Loucy (cell line): ENCODE measurements around the gene TXNDC17.

Experiments
- H2AFZ ChIP-seq: fragments of 200-600 bp; sonication (generic); 2 replicates; pipeline ENCODE4 v1.6.0; 2016; ENCODE audit warnings: antibody characterized with exemption, mild to moderate bottlenecking, low read length, moderate library complexity
- H3F3A ChIP-seq: fragments of 200-600 bp; 2 replicates; pipeline ENCODE4 v1.6.0; 2016; ENCODE audit warnings: antibody characterized with exemption, low read depth, mild to moderate bottlenecking
- H3K27me3 ChIP-seq: fragments of 200-600 bp; sonication (generic); 2 replicates; pipeline ENCODE4 v1.6.1; 2014; ENCODE audit warnings: low read length, mild to moderate bottlenecking; ENCODE audit not compliant: insufficient read depth, poor library complexity, severe bottlenecking
- H3K36me3 ChIP-seq: fragments of 200-600 bp; sonication (generic); 2 replicates; pipeline ENCODE4 v1.6.1; 2016; ENCODE audit warnings: low read length; ENCODE audit not compliant: insufficient read depth
- H3K4me1 ChIP-seq: fragments of 200-600 bp; sonication (generic); 2 replicates; pipeline ENCODE4 v1.5.1; 2014; ENCODE audit warnings: low read length, mild to moderate bottlenecking; ENCODE audit not compliant: insufficient read depth, poor library complexity, severe bottlenecking
- H3K4me2 ChIP-seq: fragments of 200-600 bp; sonication (generic); 2 replicates; pipeline ENCODE4 v1.6.0; 2014; ENCODE audit warnings: antibody characterized with exemption, low read length, low read depth, mild to moderate bottlenecking; ENCODE audit not compliant: poor library complexity, severe bottlenecking
- H3K4me3 ChIP-seq: fragments of 200-600 bp; sonication (generic); 2 replicates; pipeline ENCODE4 v1.5.1; 2014; ENCODE audit warnings: low read length, mild to moderate bottlenecking, mixed read lengths; ENCODE audit not compliant: poor library complexity, severe bottlenecking
- H3K79me2 ChIP-seq: fragments of 200-600 bp; sonication (generic); 2 replicates; pipeline ENCODE4 v1.6.1; 2014; ENCODE audit warnings: low read length; ENCODE audit not compliant: insufficient read depth
- H3K9ac ChIP-seq: fragments of 200-600 bp; sonication (generic); 2 replicates; pipeline ENCODE4 v1.6.0; 2014; ENCODE audit warnings: mild to moderate bottlenecking, low read depth, low read length, moderate library complexity; ENCODE audit not compliant: poor library complexity, severe bottlenecking
- H3K9me2 ChIP-seq: fragments of 200-600 bp; sonication (generic); replicated peaks from 2 replicates; pipeline ENCODE4 v1.6.1; 2016; ENCODE audit warnings: low read depth, low read length, mixed read lengths
- H3K9me3 ChIP-seq: fragments of 200-600 bp; sonication (generic); 2 replicates; pipeline ENCODE4 v1.6.1; 2014; ENCODE audit warnings: mild to moderate bottlenecking, antibody characterized with exemption, low read length, low read depth; ENCODE audit not compliant: insufficient read depth
- H4K20me1 ChIP-seq: fragments of 200-600 bp; sonication (generic); 2 replicates; pipeline ENCODE4 v1.6.0; 2014; ENCODE audit warnings: antibody characterized with exemption, low read length, mild to moderate bottlenecking; ENCODE audit not compliant: insufficient read depth, poor library complexity, severe bottlenecking
- CTCF ChIP-seq: fragments of 200-600 bp; sonication (generic); conservative IDR thresholded peaks from 2 replicates; pipeline ENCODE4 v1.5.1; 2014; ENCODE audit warnings: mild to moderate bottlenecking, antibody characterized with exemption, low read length
- EZH2phosphoT487 ChIP-seq: fragments of 200-600 bp; IDR thresholded peaks from 2 replicates; pipeline ENCODE4 v1.6.1; 2018; ENCODE audit warnings: antibody characterized with exemption, mild to moderate bottlenecking, moderate library complexity, borderline replicate concordance

TXNDC17 gene

GRCh38 chr17:6642592-6642991 is 1.7 kb downstream of the TXNDC17 start:
- no peaks in the 10 kb centered on the region for H3K27me3 ChIP-seq
- H4K20me1 ChIP-seq: peaks cover 25% of the 10 kb centered on the region
- no peaks in the 10 kb centered on the region for H3F3A ChIP-seq
- peak overlapping the region; percentile 24 for H3K9ac ChIP-seq
- H3K4me3 ChIP-seq: peak overlapping the region; percentile 88
- TF ChIP-seq CTCF: no peak
- TF ChIP-seq EZH2phosphoT487: no peak
- H2AFZ ChIP-seq: no peak overlapping the region
- H3K36me3 ChIP-seq: peaks cover 16% of the 10 kb centered on the region; the same call in 1 of the 2 replicates
- peak overlapping the region; percentile 87 for H3K4me2 ChIP-seq
- H3K9me3 ChIP-seq: no peaks in the 10 kb centered on the region
- peaks cover 50% of the 10 kb centered on the region for H3K79me2 ChIP-seq
- H3K9me2 ChIP-seq: no peaks in the 10 kb centered on the region
- peaks cover 26% of the 10 kb centered on the region for H3K4me1 ChIP-seq

GRCh38 chr17:6643451-6644125 is 2.7 kb downstream of the TXNDC17 start:
- Histone ChIP-seq H2AFZ (no peak overlapping the region), H3K36me3 (peaks cover 16% of the 10 kb centered on the region; the same call in 1 of the 2 replicates), H3K9me3 (no peaks in the 10 kb centered on the region), H3K27me3 (no peaks in the 10 kb centered on the region), H3K4me3 (no peak overlapping the region), H3K4me2 (no peak overlapping the region), H3K79me2 (peaks cover 54% of the 10 kb centered on the region), H4K20me1 (peaks cover 34% of the 10 kb centered on the region), H3K4me1 (peaks cover 31% of the 10 kb centered on the region), H3K9ac (peak overlapping the region; percentile 24), H3K9me2 (no peaks in the 10 kb centered on the region), H3F3A (no peaks in the 10 kb centered on the region)
- TF ChIP-seq EZH2phosphoT487 (no peak), CTCF (no peak)

- peaks cover 16% of the 10 kb centered on the region; the same call in 1 of the 2 replicates for H3K36me3 ChIP-seq
- H3K4me1 ChIP-seq: peaks cover 19% of the 10 kb centered on the region
- H3K9me2 ChIP-seq: no peaks in the 10 kb centered on the region
- peaks cover 39% of the 10 kb centered on the region for H4K20me1 ChIP-seq
- peaks cover 4% of the 10 kb centered on the region for H3F3A ChIP-seq
- TF ChIP-seq EZH2phosphoT487: no peak
- TF ChIP-seq CTCF: peak; percentile 68
- H3K9me3 ChIP-seq: no peaks in the 10 kb centered on the region
- H3K9ac ChIP-seq: no peak overlapping the region
- H2AFZ ChIP-seq: no peak overlapping the region
- no peaks in the 10 kb centered on the region for H3K27me3 ChIP-seq
- peak overlapping the region; percentile 15 for H3K4me3 ChIP-seq
- H3K79me2 ChIP-seq: peaks cover 34% of the 10 kb centered on the region
- peak overlapping the region; percentile 60 for H3K4me2 ChIP-seq
Observed at GRCh38 chr17:6648181-6648580, 7.3 kb downstream of the TXNDC17 start.
